Stimulated activated CD8-positive, alpha-beta memory T cell treated with anti-CD3 and anti-CD28 coated beads, Interleukin-7, amount 100 ng/mL, for 24 hours (primary cell): Measurements from ENCODE around the gene NEDD4L.

ENCODE experiments used
- DNase-seq: peaks from one replicate; pipeline ENCODE4 v3.0.0-alpha.2; 2020; ENCODE audit warnings: low read depth

Gene NEDD4L

GRCh38 chr18:58319719-58320118 is 275.7 kb downstream of the NEDD4L start:
- DNase-seq, result no peak

DNA sequence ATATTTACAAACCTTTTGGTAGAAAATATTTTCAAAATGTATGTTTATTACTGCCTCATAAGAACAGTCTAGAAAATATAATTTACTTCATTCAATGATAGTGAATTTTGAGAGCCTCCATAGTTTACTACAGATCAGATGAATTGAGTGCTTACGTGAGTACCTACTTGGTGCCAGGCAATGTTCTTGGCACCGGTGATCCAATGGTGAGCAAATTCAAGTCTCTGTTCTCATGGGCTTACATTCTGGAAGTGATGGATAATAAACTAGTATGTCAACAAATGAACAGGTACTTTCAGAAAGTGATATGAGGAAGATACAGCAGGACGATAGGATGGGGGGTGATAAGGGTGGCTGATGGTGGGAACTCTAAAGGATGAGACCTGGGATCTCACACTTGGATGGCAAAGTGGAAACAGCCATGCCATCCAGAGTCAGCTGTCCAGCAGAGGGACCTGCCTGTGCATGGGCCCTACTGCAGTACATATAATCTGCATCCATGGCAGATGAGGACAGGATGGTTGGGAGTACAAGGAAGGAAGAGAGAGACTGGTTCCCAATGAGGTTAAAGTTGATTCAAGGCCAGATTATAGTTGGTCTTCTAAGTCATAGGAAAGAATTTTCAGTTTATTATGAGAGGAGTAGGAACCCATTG is 277.0 kb downstream of the NEDD4L start:
- DNase-seq, result no peak

DNA sequence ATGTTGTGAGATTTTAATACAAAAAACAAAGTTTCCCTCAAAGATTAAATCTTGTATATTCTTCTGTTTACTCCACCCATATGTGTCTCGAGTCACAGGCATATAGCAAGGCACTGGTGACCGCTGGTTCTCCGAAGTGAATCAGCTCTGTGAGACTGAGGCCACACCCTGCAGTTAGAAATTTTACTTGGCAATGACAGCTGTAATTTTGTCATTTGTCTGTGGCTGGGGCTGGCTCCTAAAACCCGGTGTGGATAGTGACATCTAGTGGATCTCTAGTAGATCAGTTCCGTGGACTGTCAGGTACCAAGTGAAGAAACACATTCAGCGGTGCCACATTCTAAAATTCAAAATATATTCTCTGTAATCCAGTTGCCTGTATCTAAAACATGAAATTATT is 278.0 kb downstream of the NEDD4L start:
- DNase-seq, result no peak

DNA sequence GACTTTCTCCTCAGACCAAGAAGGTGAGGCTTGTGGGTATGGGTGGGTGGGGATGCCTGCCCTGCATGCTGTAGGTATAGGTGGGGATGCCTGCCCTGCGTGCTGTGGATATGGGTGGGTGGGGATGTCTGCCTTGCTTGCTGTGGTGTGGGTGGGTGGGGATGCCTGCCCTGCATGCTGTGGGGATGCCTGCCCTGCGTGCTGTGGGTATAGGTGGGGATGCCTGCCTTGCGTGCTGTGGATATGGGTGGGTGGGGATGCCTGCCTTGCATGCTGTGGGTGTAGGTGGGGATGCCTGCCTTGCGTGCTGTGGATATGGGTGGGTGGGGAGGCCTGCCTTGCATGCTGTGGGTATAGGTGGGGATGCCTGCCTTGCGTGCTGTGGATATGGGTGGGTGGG is 278.4 kb downstream of the NEDD4L start:
- no peak for DNase-seq

DNA sequence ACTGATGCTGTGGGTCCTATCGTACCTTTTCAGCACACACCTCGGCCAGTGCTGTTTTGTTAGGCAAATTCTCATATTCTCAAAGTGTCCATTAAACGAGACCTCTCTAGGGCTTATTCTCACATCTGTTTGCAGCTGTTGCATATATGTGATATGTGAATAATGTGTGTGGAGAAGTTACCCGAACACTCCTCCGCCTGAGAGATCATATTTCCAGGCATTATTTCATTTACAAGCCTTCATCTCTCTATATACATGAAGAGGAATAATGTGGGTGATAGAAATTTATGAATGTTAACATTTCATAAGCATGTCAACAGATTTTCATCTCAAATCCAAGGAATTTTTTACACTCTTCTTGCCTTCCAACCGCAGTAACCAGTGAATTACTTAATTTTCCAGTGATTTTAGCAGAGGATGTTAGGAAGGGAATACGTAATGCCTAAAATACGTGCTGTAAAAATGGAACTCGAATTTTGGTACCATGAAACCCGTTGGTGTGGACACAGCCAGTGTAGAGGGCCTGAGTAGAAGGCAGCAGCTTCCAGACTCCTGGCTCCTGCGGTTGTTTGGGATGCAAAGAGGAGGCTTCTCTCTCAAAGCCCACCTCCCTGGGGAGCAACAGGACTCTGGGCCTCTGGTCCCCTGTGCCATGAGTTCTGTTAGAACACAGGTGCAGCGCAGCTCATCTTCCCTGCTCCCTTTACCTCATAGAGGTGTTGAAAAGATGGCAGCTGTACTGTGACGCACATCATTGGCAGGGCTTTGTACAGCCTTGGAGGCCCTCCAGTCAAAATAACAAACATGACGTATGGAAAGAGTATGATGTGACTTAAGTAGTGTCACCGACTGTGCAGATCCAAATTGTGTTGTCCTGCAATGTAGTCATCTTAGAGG is 280.1 kb downstream of the NEDD4L start:
- no peak for DNase-seq

DNA sequence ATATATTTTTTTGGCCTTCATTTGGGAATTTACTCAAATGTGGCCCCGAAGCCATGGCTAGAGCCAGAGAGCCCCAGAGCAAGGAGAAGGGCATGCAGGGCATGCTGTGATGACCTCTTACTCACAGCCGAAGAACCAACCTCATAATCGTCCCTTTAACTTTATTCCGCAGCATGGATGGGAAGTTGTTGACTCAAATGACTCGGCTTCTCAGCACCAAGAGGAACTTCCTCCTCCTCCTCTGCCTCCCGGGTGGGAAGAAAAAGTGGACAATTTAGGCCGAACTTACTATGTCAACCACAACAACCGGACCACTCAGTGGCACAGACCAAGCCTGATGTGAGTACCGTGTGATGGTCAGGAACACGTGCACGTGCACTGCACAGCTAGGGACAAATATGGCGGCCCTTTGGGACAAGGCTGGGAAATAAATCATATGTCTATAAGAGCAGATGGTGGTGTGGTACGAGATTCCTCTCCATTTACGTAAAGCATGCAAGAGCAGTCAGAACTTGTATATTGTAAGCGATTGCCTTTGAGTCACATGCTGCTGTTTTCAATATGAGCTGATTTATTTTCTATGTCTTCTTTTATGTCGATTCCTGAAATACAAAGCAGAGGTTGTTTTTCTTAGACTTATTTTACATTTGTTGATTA is 280.9 kb downstream of the NEDD4L start:
- no peak for DNase-seq

GRCh38 chr18:58325494-58325893 is 281.5 kb downstream of the NEDD4L start:
- DNase-seq, result no peak

DNA sequence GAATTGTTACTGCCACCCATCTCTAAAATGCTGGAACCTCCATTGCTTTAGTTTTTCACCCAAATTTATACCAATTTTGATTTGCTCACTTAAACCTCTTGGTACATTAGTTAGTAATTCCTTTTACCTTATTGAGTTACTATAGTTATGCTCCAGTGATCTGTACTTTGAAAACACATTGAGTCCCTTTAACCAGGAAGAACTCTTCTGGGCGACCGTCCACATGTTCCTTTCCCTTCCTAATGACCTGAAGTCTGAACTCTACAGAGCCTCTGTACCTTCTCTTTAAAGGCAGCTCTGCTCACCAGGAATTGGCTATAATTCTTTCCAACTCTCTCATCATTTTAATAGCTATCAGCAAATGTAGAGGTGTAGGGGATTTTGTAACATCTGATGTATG is 290.0 kb downstream of the NEDD4L start:
- DNase-seq, result no peak

- no peak for DNase-seq
Observed at GRCh38 chr18:58335223-58335622, 291.2 kb downstream of the NEDD4L start.

- no peak for DNase-seq
Observed at GRCh38 chr18:58335821-58336220, 291.8 kb downstream of the NEDD4L start.

GRCh38 chr18:58336605-58337004 is 292.6 kb downstream of the NEDD4L start:
- no peak for DNase-seq

- DNase-seq, result no peak
Observed at GRCh38 chr18:58337285-58337684, 293.3 kb downstream of the NEDD4L start.

- DNase-seq, result no peak
Observed at GRCh38 chr18:58337686-58338085, 293.7 kb downstream of the NEDD4L start.

DNA sequence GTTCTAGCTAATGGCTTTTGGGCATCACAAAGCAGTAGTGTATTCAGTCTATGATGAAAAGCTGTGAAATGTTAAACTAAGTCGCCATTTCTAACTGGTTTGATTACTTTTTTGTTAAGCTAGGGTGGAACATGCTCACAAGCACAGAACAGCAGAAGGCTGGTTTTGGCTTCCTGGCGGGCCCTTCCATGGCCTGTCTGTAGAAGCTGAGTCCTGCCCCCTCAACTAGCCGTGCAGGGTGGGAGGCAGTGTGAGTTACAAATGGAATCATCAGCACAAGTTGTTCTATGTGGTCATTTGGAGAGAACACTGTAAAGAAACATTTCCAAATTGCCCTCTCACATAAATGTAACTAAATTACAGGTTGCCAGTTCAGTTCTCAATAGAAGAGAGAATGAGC is 294.1 kb downstream of the NEDD4L start:
- DNase-seq, result no peak

GRCh38 chr18:58338961-58339592 is 295.1 kb downstream of the NEDD4L start:
- no peak for DNase-seq

DNA sequence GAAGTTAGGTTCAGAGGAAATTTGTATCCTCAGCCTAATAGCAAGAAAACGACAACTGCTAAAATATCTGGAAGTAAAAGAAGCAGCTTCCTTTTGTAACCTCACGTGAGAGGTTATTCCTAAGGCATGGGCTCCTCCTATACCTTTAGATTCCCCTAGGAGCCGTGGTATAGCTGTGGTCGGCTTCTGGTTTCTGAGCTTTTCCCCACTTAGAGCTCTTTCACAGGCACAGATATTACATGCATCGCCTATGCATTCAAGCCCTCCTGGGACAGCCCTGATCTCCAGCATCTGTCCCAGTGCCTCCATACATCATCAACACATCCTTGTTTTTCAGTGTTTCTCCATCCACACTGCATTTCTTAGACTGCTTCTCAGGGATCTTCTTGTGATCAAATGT is 295.9 kb downstream of the NEDD4L start:
- DNase-seq, result no peak

DNA sequence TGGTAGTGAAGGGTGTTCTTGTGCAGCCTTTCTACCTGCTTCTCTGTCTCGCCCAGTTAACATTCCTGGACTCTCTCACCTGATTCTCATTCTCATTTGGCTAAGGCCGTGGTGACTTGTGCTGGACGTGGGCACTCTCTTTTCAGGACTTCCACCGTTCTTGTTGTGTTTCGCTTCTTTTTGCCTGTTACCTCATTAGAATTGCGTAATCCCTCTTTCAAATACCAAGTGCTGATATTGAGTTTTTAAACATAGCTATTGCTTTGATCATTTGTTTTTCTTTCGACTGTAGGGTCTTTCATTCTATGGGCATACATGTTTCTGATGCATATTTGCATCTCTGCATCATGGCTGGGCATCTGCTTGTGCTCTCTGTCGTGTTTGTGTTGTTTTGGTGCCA is 297.9 kb downstream of the NEDD4L start:
- DNase-seq, result no peak

- no peak for DNase-seq
Observed at GRCh38 chr18:58344080-58344670, 300.1 kb downstream of the NEDD4L start.

DNA sequence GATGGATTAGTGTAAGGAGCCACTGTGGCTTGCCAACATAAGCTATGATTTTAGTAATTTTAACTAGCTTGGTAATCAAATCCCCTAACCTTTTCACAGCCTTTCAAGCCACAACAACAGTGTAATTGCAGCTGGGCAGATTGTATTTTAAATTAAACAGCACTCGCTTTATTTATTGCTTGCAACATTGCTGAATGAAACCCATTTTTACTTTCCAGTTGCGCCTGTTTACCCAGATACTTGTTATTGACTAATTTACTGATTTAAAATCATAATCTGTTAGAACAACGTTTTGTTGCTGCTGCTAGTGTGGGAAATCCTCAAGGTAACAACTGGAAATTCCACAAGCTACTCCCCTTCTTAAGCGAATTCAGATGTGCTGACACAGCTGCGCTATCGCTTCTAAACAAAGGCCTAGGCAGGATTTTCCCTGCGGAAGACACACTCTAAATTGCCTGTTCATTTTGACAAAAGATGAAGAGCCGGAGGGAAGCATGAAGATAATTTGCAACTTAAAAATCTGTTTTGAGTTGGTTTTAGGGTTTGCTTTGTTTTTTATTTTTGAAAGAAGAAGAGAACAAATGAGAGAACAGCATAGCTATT is 300.9 kb downstream of the NEDD4L start:
- no peak for DNase-seq

- no peak for DNase-seq
Observed at GRCh38 chr18:58345875-58346274, 301.8 kb downstream of the NEDD4L start.

DNA sequence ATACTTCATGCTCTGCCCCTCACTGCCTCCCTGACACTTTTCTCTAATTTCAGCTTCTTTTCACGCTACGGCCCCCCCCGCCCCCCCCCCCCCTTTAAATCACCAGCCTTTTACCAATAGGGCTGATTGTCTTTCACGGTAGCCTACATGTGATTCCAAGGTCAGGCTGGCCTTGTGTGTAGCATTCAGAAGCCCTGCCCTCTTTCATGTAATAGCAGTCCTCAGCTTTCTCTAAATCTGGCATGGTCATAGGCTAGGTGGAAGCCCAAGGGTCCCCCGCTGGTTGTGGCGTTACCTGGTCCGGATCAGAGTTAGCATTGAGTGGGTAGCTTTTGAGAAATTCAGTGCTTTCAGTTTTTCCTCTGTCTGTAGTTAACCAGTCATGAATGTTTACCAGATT is 303.1 kb downstream of the NEDD4L start:
- no peak for DNase-seq

DNA sequence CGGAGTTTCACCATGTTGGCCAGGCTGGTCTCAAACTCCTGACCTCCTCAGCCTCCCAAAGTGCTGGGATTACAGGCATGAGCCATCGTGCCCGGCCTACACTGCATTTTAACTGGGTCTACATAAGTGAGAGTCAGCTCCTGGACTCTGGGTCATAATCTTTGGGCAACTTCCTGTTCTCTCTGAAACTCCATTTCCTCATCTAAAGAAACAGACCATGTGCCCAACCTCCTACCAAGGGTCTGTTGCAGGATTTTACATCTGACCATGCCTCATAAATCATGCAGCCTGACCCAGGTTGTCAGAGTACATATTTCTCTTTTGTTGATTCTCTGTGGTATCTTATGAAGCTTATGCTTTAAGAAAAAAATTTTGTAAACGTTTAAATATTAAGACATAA is 304.5 kb downstream of the NEDD4L start:
- DNase-seq, result no peak
